Testis (tissue), 3 donors: ENCODE results near the gene TRAPPC12. TPM values are rescaled to one million over a fixed set of nuclear protein-coding genes. Genes with fewer than 3 reads are reported as not detected.
"Not testable (repeated sequence)": the region's sequence is repeated elsewhere in the genome, so short reads cannot be mapped to it uniquely, and the experiment has no call there.

ENCODE experiments used
- DNase-seq: peaks from one replicate; pipeline ENCODE4 v3.0.0-alpha.2; 2019
- H3K27ac ChIP-seq, 2 donors: fragments of 200-600 bp; sonication (generic); one replicate each; pipeline ENCODE4 v1.5.1; 2019
- H3K27me3 ChIP-seq: fragments of 200-600 bp; sonication (generic); one replicate; pipeline ENCODE4 v1.5.1; 2019
- H3K36me3 ChIP-seq: fragments of 200-600 bp; sonication (generic); one replicate; pipeline ENCODE4 v1.5.1; 2017; ENCODE audit warnings: low read depth; ENCODE audit errors: missing control alignments
- H3K4me1 ChIP-seq: fragments of 200-600 bp; sonication (generic); one replicate; pipeline ENCODE4 v1.5.1; 2019
- H3K4me3 ChIP-seq, 2 donors: fragments of 200-600 bp; sonication (generic); one replicate each; pipeline ENCODE4 v1.5.1; 2017 to 2019
- H3K9me3 ChIP-seq: fragments of 200-600 bp; sonication (generic); one replicate; pipeline ENCODE4 v1.5.1; 2017
- POLR2A ChIP-seq: fragments of 450-650 bp; IDR thresholded peaks from one replicate; pipeline ENCODE4 v1.6.1; 2017; ENCODE audit warnings: antibody characterized with exemption, mild to moderate bottlenecking, moderate library complexity
- WGBS, 2 donors: methylation state at CpG; one replicate each; pipeline ENCODE4 v1.1.5; 2018; 5-methylcytosine and 5-hydroxymethylcytosine counted together
- intact Hi-C: fragments of 100-400 bp; cut with DNase I; formaldehyde crosslinking; loops from one replicate; pipeline ENCODE4 v1.15.1; 2023; ENCODE audit warnings: low total_unique reads
- polyA plus RNA-seq: library from polyadenylated mRNA; stranded (reverse); fragments of 350-450 nt; fragmentation: Illumina TruSeq; extraction: RNeasy Lipid Tissue Mini Kit (QIAGEN cat#74804); gene quantifications from one replicate; pipeline ENCODE4 v1.2.3, GENCODE V29; 2014; ENCODE audit warnings: low read depth, low replicate concordance; ENCODE audit not compliant: insufficient read depth
- total RNA-seq, 2 donors: library from RNA; depleted of rRNA; stranded (reverse); fragments of >200 nt; gene quantifications; one replicate each; pipeline ENCODE4 v1.2.3, GENCODE V29; 2016
- TF ChIP-seq, protein P1 (sequence below), 3 experiments: fragments of 450-650 bp in 2 of 3; fragments of 200-600 bp in 1 of 3; sonication (generic) in 1 of 3; IDR thresholded peaks; one replicate each; pipeline ENCODE4 v1.5.1; 2016 to 2019; ENCODE audit warnings: antibody characterized with exemption in 3 of 3, mild to moderate bottlenecking in 2 of 3, moderate library complexity in 1 of 3

Gene TRAPPC12
- total and polyA plus RNA-seq, 3 donors from 2014 or later = 172 to 406 (median 236) TPM

DNA sequence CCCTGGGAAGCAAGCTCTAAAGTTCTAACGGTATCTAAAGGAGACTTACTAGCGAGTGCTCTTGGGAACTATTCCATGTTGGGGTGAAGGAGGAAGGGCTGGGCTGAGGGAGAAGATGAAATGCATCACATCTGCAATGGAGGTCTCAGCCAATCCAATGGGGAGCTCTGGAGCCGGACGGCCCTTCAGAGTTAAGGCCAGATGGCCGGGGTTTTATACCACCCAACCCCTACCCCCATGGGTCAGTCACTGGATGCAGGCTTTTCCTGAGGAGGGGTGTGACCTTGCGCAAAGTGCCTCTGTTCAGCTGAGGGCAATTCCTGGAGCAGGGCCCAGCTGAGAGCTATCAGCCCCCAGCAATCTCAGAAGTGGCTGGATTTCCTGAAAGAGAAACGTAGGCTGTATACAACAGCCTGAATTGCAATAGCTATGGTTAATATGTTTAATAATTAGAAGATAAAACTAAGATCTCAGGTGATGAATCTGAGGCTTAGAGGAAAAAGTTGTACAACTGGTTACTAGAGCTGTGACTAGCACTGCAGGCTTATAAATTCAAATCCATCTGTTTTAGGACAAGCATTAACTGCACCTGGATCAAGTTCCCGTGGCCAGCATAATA lies 23.4 kb upstream of the TRAPPC12 start:
- Histone ChIP-seq H3K36me3 (no peaks in the 10 kb centered on the region), H3K27me3 (no peaks in the 10 kb centered on the region), H3K4me1 (no peaks in the 10 kb centered on the region), H3K4me3 (no peak overlapping the region), H3K27ac (no peak overlapping the region), H3K9me3 (no peaks in the 10 kb centered on the region)
- 88 to 92% methylated on average over 8 of the region's 8 CpGs for WGBS, 2 donors
- intact Hi-C loops = no loop called here
- TF ChIP-seq POLR2A = no peak
- TF ChIP-seq, protein P1, sequence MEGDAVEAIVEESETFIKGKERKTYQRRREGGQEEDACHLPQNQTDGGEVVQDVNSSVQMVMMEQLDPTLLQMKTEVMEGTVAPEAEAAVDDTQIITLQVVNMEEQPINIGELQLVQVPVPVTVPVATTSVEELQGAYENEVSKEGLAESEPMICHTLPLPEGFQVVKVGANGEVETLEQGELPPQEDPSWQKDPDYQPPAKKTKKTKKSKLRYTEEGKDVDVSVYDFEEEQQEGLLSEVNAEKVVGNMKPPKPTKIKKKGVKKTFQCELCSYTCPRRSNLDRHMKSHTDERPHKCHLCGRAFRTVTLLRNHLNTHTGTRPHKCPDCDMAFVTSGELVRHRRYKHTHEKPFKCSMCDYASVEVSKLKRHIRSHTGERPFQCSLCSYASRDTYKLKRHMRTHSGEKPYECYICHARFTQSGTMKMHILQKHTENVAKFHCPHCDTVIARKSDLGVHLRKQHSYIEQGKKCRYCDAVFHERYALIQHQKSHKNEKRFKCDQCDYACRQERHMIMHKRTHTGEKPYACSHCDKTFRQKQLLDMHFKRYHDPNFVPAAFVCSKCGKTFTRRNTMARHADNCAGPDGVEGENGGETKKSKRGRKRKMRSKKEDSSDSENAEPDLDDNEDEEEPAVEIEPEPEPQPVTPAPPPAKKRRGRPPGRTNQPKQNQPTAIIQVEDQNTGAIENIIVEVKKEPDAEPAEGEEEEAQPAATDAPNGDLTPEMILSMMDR (IDR thresholded peaks at IDR 0.05) = no peak
- DNase-seq = no peak

DNA sequence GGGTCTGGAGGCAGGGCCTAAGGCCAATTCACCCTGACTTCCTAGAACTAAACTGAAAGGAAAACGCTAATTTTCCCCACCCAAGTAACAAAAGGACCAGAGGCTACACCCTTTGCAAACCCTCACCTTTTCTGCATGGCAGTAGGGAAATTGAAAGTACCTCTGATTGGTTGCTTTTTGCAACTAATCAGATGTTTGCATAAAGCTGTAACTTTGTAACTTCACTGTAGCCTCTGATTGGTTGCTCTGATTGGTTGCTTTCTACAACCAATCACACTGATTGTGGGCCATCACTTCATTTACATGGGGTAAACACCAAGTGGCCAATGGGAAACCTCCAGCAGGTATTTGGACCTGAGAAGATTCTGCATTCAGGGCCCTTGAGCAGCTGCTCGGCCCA lies 22.7 kb upstream of the TRAPPC12 start:
- H3K27me3 ChIP-seq = no peaks in the 10 kb centered on the region
- H3K9me3 ChIP-seq = no peaks in the 10 kb centered on the region
- H3K4me3 ChIP-seq = no peak overlapping the region
- H3K36me3 ChIP-seq = no peaks in the 10 kb centered on the region
- TF ChIP-seq, protein P1 (IDR thresholded peaks at IDR 0.05) = no peak
- TF ChIP-seq POLR2A = no peak
- H3K27ac ChIP-seq = no peak overlapping the region
- no peaks in the 10 kb centered on the region for H3K4me1 ChIP-seq
- DNase-seq = no peak
- intact Hi-C loops = no loop called here
- 82 to 94% methylated on average over 2 of the region's 2 CpGs for WGBS, 2 donors

DNA sequence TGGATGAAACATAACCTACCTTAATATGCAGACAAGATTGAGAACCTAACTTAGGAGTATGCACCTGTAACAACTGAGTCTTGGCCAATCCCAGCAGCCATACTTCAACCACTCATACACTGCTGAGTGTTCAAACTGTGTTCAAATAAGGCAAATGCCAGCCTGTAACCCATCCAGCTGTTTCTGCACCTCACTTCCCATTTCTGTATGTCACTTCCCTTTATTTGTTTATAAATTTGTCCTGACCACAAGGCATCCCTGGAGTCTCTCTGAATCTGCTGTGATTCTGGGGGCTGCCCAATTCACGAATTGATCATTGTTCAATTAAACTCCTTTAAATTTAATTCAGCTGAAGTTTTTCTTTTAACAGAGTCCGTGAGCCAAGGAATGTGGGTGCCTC lies 22.0 kb upstream of the TRAPPC12 start:
- DNase-seq, H3K4me3 ChIP-seq, intact Hi-C loops, H3K27ac ChIP-seq, H3K4me1 ChIP-seq, H3K36me3 ChIP-seq, H3K9me3 ChIP-seq, H3K27me3 ChIP-seq: not testable (repeated sequence)
- WGBS, 2 donors = 88 to 90% methylated on average over 2 of the region's 2 CpGs

DNA sequence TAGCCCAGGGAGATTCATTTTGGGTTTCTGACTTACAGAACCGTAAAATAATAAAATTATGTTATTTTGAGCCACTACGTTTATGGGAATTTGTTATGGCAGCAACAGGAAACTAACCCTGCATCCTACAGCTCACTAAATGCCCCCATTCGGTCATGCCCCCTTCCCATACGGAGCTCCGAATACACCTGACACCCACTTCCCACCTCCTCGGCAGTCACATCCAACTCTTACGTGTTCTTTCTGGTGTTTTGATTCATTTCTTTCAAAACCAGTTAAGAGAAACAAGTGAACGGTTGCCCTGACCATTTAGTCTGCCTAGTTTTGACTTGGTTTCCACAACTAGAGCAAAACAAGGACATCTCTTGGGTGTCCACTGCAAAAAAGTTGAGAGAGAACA lies 21.6 kb upstream of the TRAPPC12 start:
- Histone ChIP-seq H3K9me3 (no peaks in the 10 kb centered on the region), H3K27me3 (no peaks in the 10 kb centered on the region), H3K27ac (no peak overlapping the region), H3K4me1 (no peaks in the 10 kb centered on the region), H3K36me3 (no peaks in the 10 kb centered on the region), H3K4me3 (no peak overlapping the region)
- TF ChIP-seq, protein P1 (IDR thresholded peaks at IDR 0.05) = no peak
- no peak for TF ChIP-seq POLR2A
- WGBS, 2 donors = 96% methylated on average over 8 of the region's 8 CpGs
- no peak for DNase-seq
- intact Hi-C loops = no loop called here

DNA sequence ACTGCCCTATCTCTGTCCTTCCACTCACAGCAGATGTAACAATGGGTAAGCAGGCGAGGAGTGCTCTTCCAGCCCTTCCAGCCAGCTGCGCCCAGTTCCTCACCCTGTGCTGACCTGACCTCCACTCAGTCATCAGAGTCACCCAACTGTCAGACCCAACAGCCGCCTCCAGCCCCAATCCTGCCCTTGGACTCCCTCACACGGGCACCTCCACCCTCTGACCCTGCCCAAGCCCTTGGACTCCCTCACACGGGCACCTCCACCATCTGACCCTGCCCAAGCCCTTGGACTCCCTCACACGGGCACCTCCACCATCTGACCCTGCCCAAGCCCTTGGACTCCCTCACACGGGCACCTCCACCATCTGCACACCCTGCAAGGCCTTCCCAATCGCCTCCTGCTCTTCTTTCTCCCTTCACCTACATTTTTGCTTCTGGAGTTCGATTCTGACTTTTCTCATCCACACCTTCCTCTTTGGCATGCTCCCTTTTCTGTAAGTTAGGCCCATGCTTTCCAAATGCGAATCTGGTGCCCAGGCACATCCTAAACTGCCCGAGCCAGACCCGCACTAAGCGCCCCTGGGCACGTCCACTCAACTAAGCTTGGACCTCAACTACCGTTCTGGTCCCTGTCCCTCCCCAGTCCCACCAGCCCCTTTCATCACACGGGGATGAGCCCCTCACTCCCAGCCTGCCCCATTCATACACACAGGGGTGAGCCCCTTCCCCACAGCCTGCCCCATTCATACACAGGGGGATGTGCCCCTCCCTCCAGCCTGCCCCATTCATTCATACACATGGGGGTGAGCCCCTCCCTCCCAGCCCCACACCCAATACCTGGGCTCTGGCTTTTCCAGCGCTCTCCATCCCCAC lies 17.7 kb upstream of the TRAPPC12 start:
- Histone ChIP-seq H3K4me1 (no peaks in the 10 kb centered on the region), H3K4me3 (no peak overlapping the region), H3K9me3 (no peaks in the 10 kb centered on the region), H3K27ac (no peak overlapping the region), H3K36me3 (no peaks in the 10 kb centered on the region), H3K27me3 (no peaks in the 10 kb centered on the region)
- intact Hi-C loops = no loop called here
- 83 to 84% methylated on average over 17 of the region's 17 CpGs for WGBS, 2 donors
- TF ChIP-seq POLR2A = no peak
- TF ChIP-seq, protein P1 (IDR thresholded peaks at IDR 0.05) = no peak
- DNase-seq = no peak
